Lung (tissue), 12 donors: ENCODE results near the gene GPD1. TPM values are rescaled to one million over a fixed set of nuclear protein-coding genes. Genes with fewer than 3 reads are reported as not detected.

ENCODE experiments used
- ATAC-seq: fragments of 200-7000 bp; cut with Tn5 transposase; one replicate; pipeline ENCODE4 v1.9.1; 2020; ENCODE audit warnings: moderate number of reproducible peaks; ENCODE audit not compliant: insufficient read depth, low FRiP score
- DNase-seq, 3 donors: peaks; one replicate each; pipeline ENCODE4 v3.0.0-alpha.2; 2013 to 2017
- H3K27ac ChIP-seq, 2 donors: one replicate each; pipeline ENCODE4 v1.5.1; 2013; ENCODE audit warnings: mild to moderate bottlenecking in 2 of 2, moderate library complexity in 2 of 2, control low read depth in 1 of 2, inconsistent platforms in 1 of 2, low read depth in 1 of 2, low read length in 1 of 2
- H3K27me3 ChIP-seq, 3 donors: one replicate each; pipeline ENCODE4 v1.5.1; 2013; ENCODE audit warnings: low read length in 2 of 3; ENCODE audit not compliant: control insufficient read depth in 3 of 3, insufficient read depth in 3 of 3
- H3K36me3 ChIP-seq, 4 donors: one replicate each; pipeline ENCODE4 v1.5.1; 2013; ENCODE audit warnings: low read length in 4 of 4, mild to moderate bottlenecking in 1 of 4, moderate library complexity in 1 of 4; ENCODE audit not compliant: control insufficient read depth in 4 of 4, insufficient read depth in 4 of 4
- H3K4me1 ChIP-seq, 5 donors: one replicate each; pipeline ENCODE4 v1.5.1; 2013; ENCODE audit warnings: low read length in 5 of 5, mild to moderate bottlenecking in 2 of 5, moderate library complexity in 1 of 5; ENCODE audit not compliant: control insufficient read depth in 5 of 5, insufficient read depth in 5 of 5
- H3K4me3 ChIP-seq: one replicate; pipeline ENCODE4 v1.5.1; 2013; ENCODE audit warnings: mild to moderate bottlenecking, control low read depth, moderate library complexity
- H3K9ac ChIP-seq, 2 donors: one replicate each; pipeline ENCODE4 v1.5.1; 2013; ENCODE audit warnings: low read length in 2 of 2, control low read depth in 1 of 2; ENCODE audit not compliant: insufficient read depth in 1 of 2
- H3K9me3 ChIP-seq, 4 donors: one replicate each; pipeline ENCODE4 v1.5.1; 2013; ENCODE audit warnings: low read length in 3 of 4, mild to moderate bottlenecking in 1 of 4, moderate library complexity in 1 of 4; ENCODE audit not compliant: control insufficient read depth in 4 of 4, insufficient read depth in 3 of 4
- WGBS, 2 donors: extraction: QIAGEN DNeasy Blood & Tissue Kit; methylation state at CpG; one replicate each; pipeline ENCODE4 v1.1.7; 2013; 5-methylcytosine and 5-hydroxymethylcytosine counted together
- polyA plus RNA-seq, 2 donors: library from polyadenylated mRNA; stranded (reverse); fragments of 200-250 nt; gene quantifications; one replicate each; pipeline ENCODE4 v1.2.1, GENCODE V29; 2013
- total RNA-seq, 2 donors: library from RNA; depleted of rRNA in 1 of 2; stranded (reverse); fragments of >200 nt in 1 of 2; gene quantifications; one replicate each; pipeline ENCODE4 v1.2.1, GENCODE V29; 2014 to 2021
- TF ChIP-seq, protein P1 (sequence below): IDR thresholded peaks from 2 replicates; pipeline ENCODE4 v1.5.1; 2012; ENCODE audit warnings: mild to moderate bottlenecking; ENCODE audit errors: control extremely low read depth, extremely low read depth
- donor health status: control.
- donor health status: control.
- donor health status: Bipolar disorder and iron deficiency.
- donor health status: healthy.
- donor health status: DM: yes; HTN: yes; CAD: no.

Gene GPD1
- total and polyA plus RNA-seq, 4 donors = 1.7 to 20.0 (median 9.9) TPM; not detected in 1

DNA sequence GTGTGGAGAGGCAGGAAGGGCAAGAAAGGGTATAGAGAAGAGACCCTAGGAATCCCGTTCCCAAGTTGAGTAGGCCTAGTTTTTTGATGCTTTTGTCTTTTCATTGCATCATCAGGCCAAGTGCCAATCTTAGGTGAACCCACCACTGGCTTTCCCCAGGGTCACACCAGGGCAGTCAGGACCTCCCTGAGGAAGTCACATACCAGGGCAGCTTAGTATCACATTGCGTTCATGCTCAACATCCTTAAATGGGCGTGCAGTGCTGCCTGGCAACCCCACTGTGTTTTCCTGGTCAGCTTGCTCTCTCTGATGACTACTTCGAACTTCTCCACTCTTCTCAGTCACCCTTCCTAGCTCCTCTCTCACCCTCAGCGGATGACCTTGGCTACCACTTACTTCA, 37.4 kb upstream of the GPD1 start:
- no peak overlapping the region for H3K4me3 ChIP-seq
- 58 to 61% methylated on average over 5 of the region's 5 CpGs for WGBS, 2 donors
- no peak overlapping the region for H3K9ac ChIP-seq
- no peaks in the 10 kb centered on the region for H3K36me3 ChIP-seq
- H3K27me3 ChIP-seq = no peaks in the 10 kb centered on the region
- no peak for ATAC-seq
- TF ChIP-seq, protein P1, sequence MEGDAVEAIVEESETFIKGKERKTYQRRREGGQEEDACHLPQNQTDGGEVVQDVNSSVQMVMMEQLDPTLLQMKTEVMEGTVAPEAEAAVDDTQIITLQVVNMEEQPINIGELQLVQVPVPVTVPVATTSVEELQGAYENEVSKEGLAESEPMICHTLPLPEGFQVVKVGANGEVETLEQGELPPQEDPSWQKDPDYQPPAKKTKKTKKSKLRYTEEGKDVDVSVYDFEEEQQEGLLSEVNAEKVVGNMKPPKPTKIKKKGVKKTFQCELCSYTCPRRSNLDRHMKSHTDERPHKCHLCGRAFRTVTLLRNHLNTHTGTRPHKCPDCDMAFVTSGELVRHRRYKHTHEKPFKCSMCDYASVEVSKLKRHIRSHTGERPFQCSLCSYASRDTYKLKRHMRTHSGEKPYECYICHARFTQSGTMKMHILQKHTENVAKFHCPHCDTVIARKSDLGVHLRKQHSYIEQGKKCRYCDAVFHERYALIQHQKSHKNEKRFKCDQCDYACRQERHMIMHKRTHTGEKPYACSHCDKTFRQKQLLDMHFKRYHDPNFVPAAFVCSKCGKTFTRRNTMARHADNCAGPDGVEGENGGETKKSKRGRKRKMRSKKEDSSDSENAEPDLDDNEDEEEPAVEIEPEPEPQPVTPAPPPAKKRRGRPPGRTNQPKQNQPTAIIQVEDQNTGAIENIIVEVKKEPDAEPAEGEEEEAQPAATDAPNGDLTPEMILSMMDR = no peak
- DNase-seq = no peak
- H3K9me3 ChIP-seq = no peaks in the 10 kb centered on the region
- no peak overlapping the region for H3K27ac ChIP-seq
- peaks cover 0 to 5% (median 4%) of the 10 kb centered on the region in 5 donors for H3K4me1 ChIP-seq

DNA sequence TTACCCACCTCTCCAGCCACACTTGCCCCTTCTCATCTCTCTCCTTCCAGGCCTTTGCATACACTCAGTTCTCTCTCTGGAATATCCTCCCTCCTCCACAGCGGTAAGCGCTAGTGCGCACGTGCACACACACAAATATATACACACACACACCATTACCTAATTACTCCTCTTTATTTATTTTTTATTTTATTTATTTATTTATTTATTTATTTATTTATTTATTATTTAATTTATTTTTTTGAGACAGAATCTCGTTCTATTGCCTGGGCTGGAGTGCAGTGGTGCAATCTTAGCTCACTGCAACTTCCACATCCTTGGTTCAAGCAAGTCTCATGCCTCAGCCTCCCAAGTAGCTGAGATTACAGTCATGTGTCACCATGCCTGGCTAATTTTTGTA, 34.7 kb upstream of the GPD1 start:
- no peak overlapping the region for H3K4me3 ChIP-seq
- no peak for ATAC-seq
- no peak overlapping the region for H3K9ac ChIP-seq
- 85 to 91% methylated on average over 5 of the region's 5 CpGs for WGBS, 2 donors
- no peak for DNase-seq
- no peaks in the 10 kb centered on the region for H3K36me3 ChIP-seq
- H3K27me3 ChIP-seq = no peaks in the 10 kb centered on the region
- TF ChIP-seq, protein P1 = no peak
- no peak overlapping the region for H3K27ac ChIP-seq
- H3K9me3 ChIP-seq = no peaks in the 10 kb centered on the region
- peaks cover 0 to 5% (median 4%) of the 10 kb centered on the region in 5 donors for H3K4me1 ChIP-seq

DNA sequence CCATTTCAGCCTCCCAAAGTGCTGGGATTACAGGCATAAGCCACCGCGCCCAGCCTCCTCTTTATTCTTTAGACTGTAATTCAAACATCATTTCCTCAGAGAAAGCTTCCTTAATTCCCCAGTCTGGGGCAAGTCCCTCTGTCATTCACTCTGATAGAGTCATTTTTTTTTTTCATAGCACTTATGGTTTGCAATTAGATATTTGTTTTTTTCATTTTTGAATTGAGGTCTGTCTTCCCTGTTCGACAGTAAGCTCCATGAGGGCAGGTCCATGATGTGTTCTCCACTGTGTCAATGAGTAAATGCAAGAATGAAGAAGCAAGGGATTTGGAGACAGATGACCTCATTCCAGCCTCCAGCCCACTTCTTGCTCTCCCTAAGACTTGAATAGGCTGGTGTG, 34.3 kb upstream of the GPD1 start:
- Histone ChIP-seq H3K36me3 (no peaks in the 10 kb centered on the region), H3K9me3 (no peaks in the 10 kb centered on the region), H3K9ac (no peak overlapping the region), H3K27me3 (no peaks in the 10 kb centered on the region), H3K27ac (no peak overlapping the region), H3K4me1 (peaks cover 0 to 5% (median 4%) of the 10 kb centered on the region in 5 donors), H3K4me3 (no peak overlapping the region)
- 93 to 98% methylated on average over 3 of the region's 3 CpGs for WGBS, 2 donors
- ATAC-seq (no peak), DNase-seq (no peak)
- TF ChIP-seq, protein P1 = no peak

DNA sequence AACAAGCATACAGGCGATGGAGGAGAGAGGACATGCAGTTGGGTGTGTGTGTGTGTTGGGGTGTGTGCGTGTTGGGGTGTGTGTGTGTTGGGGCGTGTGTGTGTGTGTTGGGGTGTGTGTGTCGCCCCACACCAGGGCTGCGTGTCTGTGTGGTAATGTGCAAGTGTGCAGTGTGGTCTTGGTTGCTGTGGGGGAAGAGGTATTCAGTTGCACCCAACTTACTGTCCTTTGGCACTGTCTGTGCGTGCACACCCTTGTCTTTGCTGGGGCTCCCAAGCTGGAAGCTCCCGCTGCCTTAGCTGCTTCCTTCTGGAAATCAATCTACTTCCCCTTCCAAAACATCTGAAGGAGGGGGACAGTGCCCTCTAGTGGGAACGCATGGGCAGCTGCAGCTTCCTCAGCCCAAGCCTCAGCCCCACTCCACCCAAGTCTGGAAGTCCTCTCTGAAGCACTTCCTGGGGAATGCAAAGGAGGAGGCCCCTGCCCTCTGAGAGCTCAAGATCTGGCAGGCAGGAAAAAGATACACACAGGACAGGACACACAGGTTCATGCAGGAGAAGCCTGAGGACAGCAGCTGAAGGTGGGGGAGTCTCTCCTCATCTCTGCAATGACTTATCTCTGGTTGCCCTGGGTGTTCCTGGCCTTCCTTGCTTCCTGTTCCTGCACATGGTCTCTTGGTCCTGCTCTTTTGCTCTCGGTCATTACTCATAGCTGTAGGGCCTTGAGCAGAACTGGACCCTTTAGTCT, 33.3 kb upstream of the GPD1 start:
- ATAC-seq (peak; percentile 82), DNase-seq (peak; percentile 88 to 93 (median 88))
- Histone ChIP-seq H3K36me3 (no peaks in the 10 kb centered on the region), H3K27ac (peak overlapping the region in 1 of 2 donors; percentile 37), H3K27me3 (no peaks in the 10 kb centered on the region), H3K4me1 (peaks cover 0 to 8% (median 4%) of the 10 kb centered on the region in 5 donors), H3K9me3 (no peaks in the 10 kb centered on the region), H3K9ac (no peak overlapping the region), H3K4me3 (no peak overlapping the region)
- TF ChIP-seq, protein P1 = peak; percentile 90
- 43 to 46% methylated on average over 9 of the region's 9 CpGs for WGBS, 2 donors
